Stimulated activated CD4-positive, alpha-beta T cell treated with anti-CD3 and anti-CD28 coated beads, TNF-alpha, amount 100 ng/mL, for 48 hours (primary cell): ENCODE measurements around the gene NDUFB11.
A peak's percentile ranks its signal among the peaks of the same experiment; 100 is the strongest.

Experiments used
- DNase-seq, 3 donors: peaks; one replicate each; pipeline ENCODE4 v3.0.0-alpha.2; 2020; ENCODE audit warnings: low read depth in 3 of 3

The NDUFB11 gene

DNA sequence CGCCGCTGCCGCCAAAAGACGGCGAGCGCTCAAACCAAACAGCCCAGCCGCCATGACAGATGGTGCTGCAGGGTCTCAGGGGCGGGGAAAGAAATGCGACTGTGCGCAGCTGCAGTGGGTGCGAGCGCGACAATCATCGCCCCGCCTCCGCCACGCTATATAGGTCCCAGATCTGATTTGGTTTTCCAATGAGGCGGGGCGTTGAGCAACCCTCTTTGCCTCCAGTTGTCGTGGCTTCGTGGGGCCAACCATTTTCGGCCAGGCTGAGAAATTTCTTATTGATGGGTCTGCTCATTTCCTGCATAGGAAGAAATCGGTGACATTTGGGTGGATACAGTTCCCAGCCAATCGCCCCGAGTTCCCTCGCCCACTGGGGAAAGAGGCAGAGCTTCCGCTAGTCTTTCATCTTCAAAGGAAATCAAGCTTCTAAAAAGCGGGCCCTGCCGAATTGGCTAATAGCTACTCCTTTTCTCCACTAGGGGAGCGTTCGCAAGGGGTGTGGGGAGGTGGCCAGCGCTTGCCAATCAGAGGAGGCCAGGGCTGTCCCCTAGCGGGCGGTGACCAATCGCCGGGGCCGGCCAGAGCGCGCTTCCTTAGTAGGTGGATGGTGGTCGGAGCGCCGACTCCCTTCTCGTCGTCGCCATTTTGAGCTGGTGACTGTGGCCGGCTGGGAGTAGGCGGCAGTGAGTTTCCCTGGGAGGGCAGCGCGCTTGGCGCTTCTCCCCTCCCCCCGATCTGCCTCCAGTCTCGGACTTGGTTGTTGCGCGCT lies at the start of gene NDUFB11, which contains the start of gene RBM10:
Gene NDUFB11 (minus strand): TSS at position 77 of the 769 bp plus-strand sequence. CDS start 23 bp downstream, at position 54.
Gene RBM10 (plus strand): TSS at position 596 of the 769 bp plus-strand sequence. CDS start 2,261 bp downstream, outside the sequence.
- DNase-seq = peak; percentile 75 to 89 (median 79)

DNA sequence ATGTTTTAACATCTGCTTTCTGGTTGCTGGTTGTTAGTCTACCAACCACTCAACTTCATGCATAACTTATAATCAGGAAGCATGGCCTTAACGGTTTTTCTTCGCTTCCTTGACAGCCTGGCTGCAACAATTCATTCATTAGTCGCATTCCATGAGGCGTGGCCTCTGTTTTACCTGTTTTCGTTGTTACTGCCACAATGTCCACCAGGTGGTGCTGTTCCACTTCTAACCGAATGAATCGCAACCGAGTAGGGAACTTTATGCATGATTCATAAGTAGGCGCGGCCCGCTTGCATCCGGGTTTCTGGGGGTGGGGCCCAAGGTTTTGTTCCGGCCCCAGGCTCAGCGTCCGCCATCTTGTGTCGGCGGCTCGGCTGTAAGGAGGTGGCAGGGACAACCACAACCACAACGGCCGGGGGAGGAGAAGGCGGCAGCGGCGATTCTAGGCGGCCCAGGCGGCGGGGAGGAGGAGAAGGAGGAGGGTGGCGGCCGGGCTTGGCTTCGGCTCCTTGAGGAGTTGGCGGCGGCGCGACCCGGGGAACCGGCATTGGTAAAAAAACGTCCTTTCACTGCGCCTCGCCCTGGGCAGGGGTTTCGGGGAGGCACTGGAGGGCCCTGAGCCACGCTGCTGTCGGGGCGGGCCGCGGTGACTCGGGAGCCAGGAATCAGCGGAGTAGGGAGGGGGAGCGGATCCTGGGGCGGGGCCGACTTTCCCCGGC lies 49.1 kb upstream of the NDUFB11 start, which contains the start of gene UBA1:
Gene UBA1 (plus strand): TSS at position 355 of the 719 bp plus-strand sequence. CDS start 4,974 bp downstream, outside the sequence.
- peak; percentile 77 to 96 (median 85) for DNase-seq

DNA sequence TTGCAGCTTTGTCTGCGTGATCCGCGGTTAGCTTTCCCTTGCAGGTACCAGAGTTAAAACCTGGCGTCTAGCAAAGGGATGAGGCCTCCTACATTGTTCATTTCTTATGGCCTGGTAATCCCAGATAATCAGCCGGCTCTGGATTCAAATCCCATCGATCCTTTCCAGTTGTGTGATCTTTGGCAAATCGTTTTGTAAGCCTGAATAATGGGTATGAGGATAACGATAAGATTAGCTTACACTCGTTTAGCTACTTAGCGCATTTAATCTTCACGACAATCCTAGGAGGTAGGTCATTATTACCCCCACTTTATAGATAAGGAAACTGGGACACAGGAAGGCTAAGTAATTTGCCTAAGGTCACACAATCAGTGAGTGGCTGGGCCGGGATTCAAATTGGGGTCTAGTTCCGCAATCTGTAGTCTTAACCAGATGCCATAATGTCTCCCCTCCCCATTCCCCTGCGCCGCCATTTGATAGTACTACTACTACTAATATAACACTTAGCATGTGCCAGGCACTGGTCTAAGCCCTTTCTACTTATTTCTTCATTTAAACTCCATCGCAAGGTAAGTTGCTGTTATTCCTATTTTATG lies 47.4 kb upstream of the NDUFB11 start:
- DNase-seq = no peak

DNA sequence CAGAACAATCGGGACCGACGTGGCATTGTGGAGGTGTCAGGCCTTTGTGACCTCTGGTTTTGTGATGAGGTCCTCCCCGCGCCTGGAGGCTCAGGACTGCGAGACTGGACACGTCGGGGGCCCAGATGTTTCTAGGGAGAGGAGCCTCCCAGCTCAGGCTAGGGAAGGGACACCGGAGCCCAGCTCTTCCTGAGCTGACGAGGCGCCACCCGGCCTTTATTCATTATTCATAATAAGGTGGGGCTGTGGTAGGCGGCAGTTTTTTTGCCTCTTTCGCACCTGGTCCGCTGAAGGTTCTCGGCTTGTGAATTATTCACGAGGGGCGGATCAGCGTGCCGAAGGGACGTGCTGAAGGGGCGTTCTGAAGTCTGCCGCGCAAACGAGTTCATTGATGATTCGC lies 46.8 kb upstream of the NDUFB11 start:
- peak; percentile 12 to 28 (median 12) for DNase-seq

DNA sequence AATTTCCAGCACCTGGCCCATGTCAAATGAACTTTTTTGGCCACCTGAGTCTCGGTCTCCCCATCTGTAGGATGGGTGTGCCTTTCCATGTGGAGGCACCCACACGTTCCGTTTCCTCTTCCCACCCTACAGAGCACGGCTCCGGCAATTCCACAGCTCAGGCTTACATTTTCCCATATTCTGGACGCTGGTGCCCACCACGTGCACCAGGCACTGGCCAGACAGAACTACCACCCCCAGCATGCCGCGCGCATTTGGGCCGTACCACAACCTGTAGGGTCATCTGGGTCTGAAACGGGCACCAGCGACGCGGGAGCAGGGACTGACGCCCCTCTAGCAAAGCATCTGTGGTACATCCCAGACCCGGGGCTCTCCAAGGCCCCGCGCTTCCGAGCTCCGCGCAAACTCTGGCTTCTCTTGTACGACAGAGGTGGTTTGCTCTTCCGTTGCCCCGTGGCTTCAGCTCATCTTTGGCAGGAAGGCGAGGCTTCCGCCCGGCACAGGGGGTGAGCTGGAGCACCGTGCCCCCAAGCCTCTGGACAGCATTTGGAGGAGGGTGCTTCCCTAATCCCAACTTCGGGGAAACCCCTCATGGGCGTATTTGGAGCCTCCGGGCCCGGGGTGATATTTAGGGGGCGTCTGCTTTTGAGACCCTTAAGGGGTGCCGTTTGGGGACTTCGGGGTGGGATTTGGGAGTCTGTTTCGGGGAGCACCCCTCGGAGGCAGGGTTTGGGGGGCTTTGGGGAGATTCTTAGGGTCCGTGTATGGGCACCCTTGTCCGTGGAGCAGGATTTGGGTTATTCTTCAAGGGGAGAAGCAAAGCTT lies 46.2 kb upstream of the NDUFB11 start:
- DNase-seq = peak; percentile 58 to 79 (median 70)

DNA sequence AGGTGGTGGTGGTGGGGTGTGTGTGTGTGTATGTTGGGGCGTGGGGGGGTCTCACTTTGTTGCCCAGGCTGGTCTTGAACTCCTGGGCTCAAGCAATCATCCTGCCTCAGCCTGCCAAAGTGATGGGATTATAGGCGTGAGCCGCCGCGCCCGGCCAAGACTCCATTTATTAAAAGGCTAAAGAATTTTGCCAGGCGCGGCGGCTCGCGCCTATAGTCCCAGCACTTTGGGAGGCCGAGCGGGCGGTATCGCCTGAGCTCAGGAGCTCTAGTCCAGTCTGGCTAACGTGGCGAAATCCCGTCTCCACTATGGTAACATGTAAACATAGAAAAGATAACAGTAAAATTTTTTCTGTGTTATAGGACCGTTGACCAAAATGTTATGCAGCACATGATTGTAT lies 45.4 kb upstream of the NDUFB11 start:
- no peak for DNase-seq

DNA sequence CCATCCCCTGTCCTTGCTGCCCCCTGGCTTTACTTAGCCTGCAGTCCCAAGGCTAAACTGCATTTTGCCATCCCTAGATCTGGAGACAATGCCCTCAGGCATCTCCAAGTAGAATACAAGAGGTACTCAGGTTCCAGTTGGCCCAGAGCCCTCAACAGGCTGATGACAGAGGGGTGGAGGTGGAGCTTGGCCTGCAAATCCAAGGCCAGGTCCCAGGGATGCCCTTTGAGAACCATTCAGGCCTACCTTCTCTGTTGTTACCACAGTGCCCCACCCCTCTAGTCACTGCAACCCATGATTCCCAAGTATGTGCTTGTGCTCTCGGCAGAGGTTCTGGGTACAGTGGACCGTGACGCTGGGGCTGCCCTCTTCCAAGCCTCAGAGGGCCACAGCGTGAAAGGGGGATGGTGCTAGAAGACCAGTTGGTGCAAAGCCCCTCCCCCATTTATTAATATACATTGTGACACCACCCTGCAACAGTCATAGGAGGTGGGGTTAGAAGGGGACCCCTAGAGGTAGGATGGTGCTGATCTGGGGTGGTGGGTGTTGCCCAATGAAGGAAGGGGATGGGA lies 42.7 kb upstream of the NDUFB11 start:
- DNase-seq = no peak

DNA sequence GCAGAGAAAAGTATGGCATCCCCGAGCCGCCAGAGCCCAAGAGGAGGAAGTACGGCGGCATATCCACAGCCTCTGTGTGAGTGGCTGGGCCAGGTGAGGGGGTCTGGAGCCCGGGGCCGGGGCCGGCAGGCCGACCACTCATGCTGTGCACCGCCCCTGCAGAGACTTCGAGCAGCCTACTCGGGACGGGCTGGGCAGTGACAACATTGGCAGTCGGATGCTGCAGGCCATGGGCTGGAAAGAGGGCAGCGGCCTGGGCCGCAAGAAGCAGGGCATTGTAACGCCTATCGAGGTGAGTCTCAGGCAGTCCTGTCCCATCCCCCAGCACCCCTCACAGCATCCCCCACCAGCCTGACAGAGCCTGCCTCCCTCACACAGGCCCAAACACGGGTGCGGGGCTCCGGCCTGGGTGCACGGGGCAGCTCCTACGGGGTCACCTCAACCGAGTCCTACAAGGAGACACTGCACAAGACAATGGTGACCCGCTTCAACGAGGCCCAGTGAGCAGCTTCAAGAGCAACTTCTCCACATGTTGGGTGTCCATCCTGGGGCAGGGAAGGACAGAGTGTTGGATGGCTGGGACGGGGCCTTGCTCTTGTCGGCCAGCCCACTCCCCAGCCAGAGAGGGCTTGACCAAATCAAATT lies 41.7 kb upstream of the NDUFB11 start:
- no peak for DNase-seq

DNA sequence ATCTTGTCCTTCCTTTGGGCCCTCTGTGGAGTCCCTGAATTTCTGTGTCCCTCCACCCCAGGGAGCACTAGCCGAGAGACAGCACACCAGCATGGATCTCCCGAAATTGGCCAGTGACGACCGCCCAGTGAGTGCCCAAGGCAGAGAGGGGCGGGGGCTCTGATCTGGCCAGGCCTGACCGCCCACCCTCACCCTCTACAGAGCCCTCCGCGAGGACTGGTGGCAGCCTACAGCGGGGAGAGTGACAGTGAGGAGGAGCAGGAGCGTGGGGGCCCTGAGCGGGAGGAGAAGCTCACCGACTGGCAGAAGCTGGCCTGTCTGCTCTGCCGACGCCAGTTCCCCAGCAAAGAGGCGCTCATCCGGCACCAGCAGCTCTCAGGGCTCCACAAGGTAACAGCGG lies 40.7 kb upstream of the NDUFB11 start:
- no peak for DNase-seq

DNA sequence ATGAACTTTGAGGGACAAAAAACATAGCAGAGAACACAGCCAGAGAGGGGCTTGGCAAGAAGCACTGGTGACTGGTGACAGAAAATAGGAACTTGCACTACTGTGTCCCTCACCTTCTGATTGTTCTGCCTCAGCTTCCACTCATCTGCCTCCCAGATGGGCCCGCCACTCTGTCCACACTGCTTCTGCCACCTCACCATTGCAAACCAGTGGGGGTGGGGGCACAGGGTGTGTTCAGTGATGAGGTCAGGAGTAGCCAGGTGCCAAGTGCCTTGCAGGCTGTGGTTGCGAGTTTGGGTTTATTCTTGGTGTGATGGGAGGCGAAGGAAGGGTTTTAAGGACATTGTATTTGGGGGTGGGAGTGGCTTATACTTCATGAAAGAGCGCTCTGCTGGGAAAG lies 40.0 kb upstream of the NDUFB11 start:
- DNase-seq = no peak

DNA sequence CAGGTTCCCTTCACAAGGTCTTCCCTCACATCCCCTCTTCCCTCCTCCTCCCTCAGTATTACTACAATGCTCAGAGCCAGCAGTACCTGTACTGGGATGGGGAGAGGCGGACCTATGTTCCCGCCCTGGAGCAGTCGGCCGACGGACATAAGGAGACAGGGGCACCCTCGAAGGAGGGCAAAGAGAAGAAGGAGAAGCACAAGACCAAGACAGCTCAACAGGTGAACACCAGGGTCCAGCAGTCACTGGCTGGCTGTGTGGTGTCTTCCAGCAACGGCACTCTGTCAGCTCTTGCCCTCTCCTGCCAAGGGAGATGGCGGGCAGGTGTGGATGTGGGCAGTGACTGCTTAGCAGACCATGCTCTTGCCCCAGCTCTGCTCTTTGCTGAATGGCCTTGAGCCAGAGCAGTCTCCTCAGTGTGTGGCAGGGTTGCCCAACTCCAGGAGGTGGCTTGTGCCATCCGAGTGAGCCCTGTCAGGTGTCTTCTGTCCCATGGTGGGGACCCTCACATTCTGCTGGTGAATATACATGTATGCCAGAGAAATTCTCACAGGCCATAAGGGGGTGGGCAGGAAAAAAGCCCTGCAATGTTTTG lies 37.7 kb upstream of the NDUFB11 start:
- no peak for DNase-seq

DNA sequence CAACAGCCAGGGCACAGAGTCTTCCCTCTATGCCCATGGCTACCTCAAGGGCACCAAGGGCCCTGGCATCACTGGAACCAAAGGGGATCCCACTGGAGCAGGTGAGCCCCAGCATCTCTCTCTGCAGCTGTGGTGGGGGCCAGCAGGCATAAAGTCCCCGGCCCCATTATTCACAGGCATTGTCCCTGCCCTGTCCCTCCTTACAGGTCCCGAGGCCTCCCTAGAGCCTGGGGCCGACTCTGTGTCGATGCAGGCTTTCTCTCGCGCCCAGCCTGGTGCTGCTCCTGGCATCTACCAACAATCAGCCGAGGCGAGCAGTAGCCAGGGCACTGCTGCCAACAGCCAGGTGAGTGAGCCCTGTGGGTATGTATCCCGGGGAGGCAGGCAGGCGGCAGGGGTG lies 36.8 kb upstream of the NDUFB11 start:
- DNase-seq = no peak

DNA sequence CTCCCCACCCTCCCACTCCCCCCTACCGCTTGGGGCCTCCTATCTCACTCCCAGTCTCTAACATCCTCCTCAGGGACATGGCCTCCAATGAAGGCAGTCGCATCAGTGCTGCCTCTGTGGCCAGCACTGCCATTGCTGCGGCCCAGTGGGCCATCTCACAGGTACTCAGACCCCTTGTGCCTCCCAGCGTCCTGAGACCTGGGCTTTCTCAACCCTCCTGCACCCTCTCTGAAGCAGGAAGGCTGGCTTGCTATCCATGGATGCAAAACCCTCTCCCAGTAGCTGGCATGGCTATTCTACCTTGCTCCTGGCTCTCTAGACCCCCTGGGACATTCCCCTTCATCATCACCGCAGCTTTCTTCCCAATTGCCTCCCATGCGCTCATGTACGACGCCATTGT lies 35.8 kb upstream of the NDUFB11 start:
- DNase-seq = no peak

DNA sequence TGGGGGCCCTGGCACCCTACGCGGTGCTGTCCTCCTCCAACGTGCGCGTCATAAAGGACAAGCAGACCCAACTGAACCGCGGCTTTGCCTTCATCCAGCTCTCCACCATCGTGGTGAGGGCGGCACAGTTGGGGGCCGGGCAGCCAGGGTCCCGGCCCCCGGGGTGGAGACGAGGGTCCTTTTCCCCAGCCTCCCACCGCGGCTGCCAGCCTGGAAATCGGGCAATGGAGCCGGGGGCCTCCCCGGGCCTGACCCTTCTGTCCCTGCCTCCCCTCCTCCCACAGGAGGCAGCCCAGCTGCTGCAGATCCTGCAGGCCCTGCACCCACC lies 35.4 kb upstream of the NDUFB11 start:
- DNase-seq = no peak

DNA sequence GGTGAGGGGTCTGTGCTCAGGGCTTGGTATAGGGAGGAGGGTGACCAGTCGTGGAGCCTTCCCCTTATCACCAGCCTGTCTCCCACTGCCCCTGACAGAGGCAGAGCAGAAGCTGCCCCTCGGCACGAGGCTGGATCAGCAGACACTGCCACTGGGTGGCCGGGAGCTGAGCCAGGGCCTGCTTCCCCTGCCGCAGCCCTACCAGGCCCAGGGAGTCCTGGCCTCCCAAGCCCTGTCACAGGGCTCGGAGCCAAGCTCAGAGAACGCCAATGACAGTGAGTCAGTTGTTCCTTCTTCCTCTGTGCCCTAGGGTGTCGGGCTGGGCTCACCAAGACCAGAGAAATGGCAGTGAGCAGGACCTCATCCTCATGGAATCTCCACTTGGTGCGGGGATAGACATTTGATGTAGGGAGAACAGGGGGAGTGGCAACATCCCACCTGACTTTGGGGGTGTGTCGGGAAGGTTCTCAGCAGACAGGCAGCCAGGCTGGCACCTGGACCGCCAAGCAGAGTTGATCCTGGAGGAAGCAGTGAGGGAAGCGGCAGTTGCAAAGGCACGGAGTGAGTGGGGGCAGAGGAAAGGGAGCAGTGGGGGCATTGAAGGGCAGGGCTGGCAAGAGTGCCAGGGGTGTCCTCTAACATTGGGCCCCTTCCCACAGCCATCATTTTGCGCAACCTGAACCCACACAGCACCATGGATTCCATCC lies 34.9 kb upstream of the NDUFB11 start:
- no peak for DNase-seq

DNA sequence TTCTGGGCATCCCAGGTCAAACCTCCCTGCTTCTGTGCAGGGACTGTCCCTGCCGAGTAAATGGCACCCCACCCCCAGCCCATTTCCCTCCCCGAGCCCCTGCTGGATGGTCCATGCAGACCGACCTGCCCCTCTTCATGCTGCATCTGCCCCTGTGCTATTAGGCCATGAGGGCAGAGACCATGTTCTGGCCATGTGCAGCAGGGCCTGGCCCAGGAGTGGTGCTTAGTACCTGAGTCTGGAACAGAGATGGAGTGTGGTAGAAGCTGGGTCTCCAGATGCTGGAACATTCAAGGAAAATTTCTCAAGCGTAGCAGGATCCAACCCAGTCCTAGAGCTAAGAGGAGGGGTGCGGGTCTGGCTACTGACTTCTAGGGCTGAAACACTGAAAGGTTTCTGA lies 33.8 kb upstream of the NDUFB11 start:
- DNase-seq = no peak

DNA sequence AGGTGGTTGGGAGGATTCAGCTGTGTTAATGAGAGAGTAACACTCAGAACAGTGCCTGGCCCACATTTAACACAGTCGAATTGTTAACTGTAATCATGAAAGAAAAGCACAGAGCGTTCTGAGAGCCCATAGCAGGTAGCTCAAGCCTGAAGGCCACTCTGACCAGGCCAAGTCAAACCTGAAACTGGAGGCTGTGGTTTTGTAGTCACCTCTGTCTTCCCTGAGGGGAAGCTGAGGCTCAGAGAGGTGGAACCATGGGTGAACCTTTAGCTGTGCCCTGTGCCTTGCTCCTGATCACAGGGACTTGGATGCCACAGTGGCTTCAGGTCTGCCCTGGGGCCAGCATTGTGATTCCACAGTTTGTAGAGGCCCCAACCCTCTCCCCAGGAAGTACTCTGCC lies 32.6 kb upstream of the NDUFB11 start:
- DNase-seq = no peak

DNA sequence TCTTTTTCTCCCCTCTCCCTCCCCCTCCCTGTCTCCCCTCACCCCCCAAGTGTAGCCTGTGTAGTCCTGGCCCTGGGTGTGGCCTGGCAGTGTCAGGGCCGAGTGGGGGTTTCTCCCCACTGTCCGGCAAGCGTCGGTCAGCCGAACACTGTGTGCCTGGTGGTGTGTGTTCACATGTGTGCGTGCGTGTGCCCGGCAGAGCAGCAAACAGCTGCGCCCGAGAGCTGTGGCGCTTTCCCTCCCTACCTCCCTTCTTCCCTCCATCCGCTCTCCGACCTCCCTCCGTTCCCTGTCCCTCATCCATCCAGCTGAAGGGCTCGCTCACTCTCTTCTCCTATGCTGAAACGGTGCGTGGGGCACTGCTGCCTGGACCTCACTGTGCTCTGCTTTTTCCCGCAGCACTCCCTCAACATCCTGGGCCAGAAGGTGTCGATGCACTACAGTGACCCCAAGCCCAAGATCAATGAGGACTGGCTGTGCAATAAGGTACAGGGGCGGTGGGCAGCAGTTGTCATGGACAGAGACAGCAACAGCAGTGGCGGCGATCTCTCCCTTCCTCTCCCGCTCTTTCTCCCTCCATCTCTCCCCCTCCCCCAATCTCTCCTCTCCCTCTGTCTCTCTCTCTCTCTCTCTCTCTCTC lies 31.7 kb upstream of the NDUFB11 start:
- DNase-seq = no peak

DNA sequence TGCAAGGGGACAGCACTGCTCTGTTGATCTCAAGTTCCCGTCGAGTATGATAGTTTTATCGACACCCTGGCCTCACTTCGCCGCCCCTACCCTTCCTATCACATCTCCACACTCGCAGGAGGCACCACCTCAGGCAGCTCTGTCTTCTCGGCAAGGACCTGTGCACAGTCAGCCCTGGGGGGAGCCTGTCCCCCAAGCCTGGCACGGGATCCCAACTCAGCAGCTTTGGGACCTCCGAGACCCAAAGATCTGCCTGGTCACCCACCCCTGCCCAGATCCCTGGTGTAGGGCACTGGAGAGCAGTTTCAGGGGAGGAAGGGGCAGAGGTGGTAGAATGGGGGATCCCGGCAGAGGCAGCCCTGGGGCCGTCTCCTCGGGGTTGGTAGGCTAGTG lies 31.1 kb upstream of the NDUFB11 start:
- no peak for DNase-seq
